Measurements from ENCODE around the gene TMEM263.
"Not testable (repeated sequence)": the region's sequence is repeated elsewhere in the genome, so short reads cannot be mapped to it uniquely, and the experiment has no call there.

TMEM263 gene

GRCh38 chr12:106987846-106988245, 32.1 kb downstream of the TMEM263 start:
- no peak for DNase-seq

GRCh38 chr12:106994579-106995220, 39.0 kb downstream of the TMEM263 start:
- DNase-seq: no peak

GRCh38 chr12:106996102-106996501, 40.4 kb downstream of the TMEM263 start:
- DNase-seq: not testable (repeated sequence)

GRCh38 chr12:106997916-106998315, 42.2 kb downstream of the TMEM263 start:
- no peak for DNase-seq

- DNase-seq: no peak
Measured at GRCh38 chr12:106999446-106999845, 43.7 kb downstream of the TMEM263 start.

- DNase-seq: not testable (repeated sequence)
Measured at GRCh38 chr12:107002665-107003064, 47.0 kb downstream of the TMEM263 start.

- no peak for DNase-seq
Measured at GRCh38 chr12:107007411-107007810, 51.7 kb downstream of the TMEM263 start.

- DNase-seq: no peak
Measured at GRCh38 chr12:107011519-107011918, 55.8 kb downstream of the TMEM263 start.

- no peak for DNase-seq
Measured at GRCh38 chr12:107012736-107013425, 57.2 kb downstream of the TMEM263 start.

- no peak for DNase-seq
Measured at GRCh38 chr12:107014055-107014454, 58.3 kb downstream of the TMEM263 start.

GRCh38 chr12:107017042-107017441, 61.3 kb downstream of the TMEM263 start:
- DNase-seq: no peak

- DNase-seq: no peak
Measured at GRCh38 chr12:107019546-107019945, 63.8 kb downstream of the TMEM263 start.

Measured in CD4-positive, alpha-beta T cell treated with Interleukin-15 for 1 hour (primary cell).